ENCODE data around the gene CKMT2.

Gene CKMT2

GRCh38 chr5:81315336-81315735 is 82.2 kb downstream of the CKMT2 start:
- no peak for DNase-seq (ENCODE audit: low spot score in 2 of 2)
- H3K9me3 Mint-ChIP-seq: peaks cover 1% of the 10 kb centered on the region
- no peak overlapping the region for H3K27ac Mint-ChIP-seq

GRCh38 chr5:81315830-81316229 is 82.7 kb downstream of the CKMT2 start:
- H3K9me3 Mint-ChIP-seq: peaks cover 1% of the 10 kb centered on the region
- ATAC-seq (ENCODE audit: low read depth) (no peak), DNase-seq (ENCODE audit: low spot score in 2 of 2) (no peak)
- H3K27me3 Mint-ChIP-seq: no peaks in the 10 kb centered on the region
- peaks cover 2% of the 10 kb centered on the region for H3K4me1 Mint-ChIP-seq
- H3K36me3 Mint-ChIP-seq: peaks cover 15% of the 10 kb centered on the region
- H3K4me3 Mint-ChIP-seq: no peak overlapping the region
- no peak overlapping the region for H3K27ac Mint-ChIP-seq

More at GRCh38 chr5:81315336-81315735, 82.2 kb downstream of the CKMT2 start:
- H3K4me3 Mint-ChIP-seq: no peak overlapping the region
- ATAC-seq (ENCODE audit: low read depth): no peak
- H3K27me3 Mint-ChIP-seq: no peaks in the 10 kb centered on the region
- peaks cover 17% of the 10 kb centered on the region for H3K36me3 Mint-ChIP-seq
- H3K4me1 Mint-ChIP-seq: peaks cover 2% of the 10 kb centered on the region
